SK-N-SH treated with all-trans-retinoic acid at 6 μM for 48 hours (cell line): ENCODE measurements around the gene TOM1.

Experiments used
- ATAC-seq: fragments of 200-7000 bp; cut with Tn5 transposase; 3 replicates; pipeline ENCODE4 v1.9.1; 2020; ENCODE audit warnings: mild to moderate bottlenecking, moderate library complexity
- ARNTL ChIP-seq: fragments of 450-650 bp; formaldehyde crosslinking; IDR thresholded peaks from 2 replicates; pipeline ENCODE4 v1.5.0; 2020; ENCODE audit warnings: low read depth, mild to moderate bottlenecking, moderate library complexity, borderline replicate concordance
- BACH2 ChIP-seq: fragments of 250-450 bp; sonication (Bioruptor Pico); IDR thresholded peaks from 2 replicates; pipeline ENCODE4 v1.9.0; 2021; ENCODE audit warnings: mild to moderate bottlenecking, borderline replicate concordance
- CREB5 ChIP-seq: fragments of 250-450 bp; sonication (Bioruptor Pico); IDR thresholded peaks from 2 replicates; pipeline ENCODE4 v1.5.1; 2020; ENCODE audit warnings: low read depth, mild to moderate bottlenecking, moderate library complexity
- CSDC2 ChIP-seq: fragments of 250-450 bp; sonication (Bioruptor Pico); IDR thresholded peaks from 2 replicates; pipeline ENCODE4 v1.5.0; 2020; ENCODE audit warnings: mild to moderate bottlenecking, moderate library complexity
- CSRNP3 ChIP-seq: fragments of 250-450 bp; sonication (Bioruptor Pico); IDR thresholded peaks from 2 replicates; pipeline ENCODE4 v1.5.1; 2021; ENCODE audit warnings: mild to moderate bottlenecking, moderate library complexity
- ESRRG ChIP-seq: fragments of 250-450 bp; sonication (Bioruptor Pico); IDR thresholded peaks from 2 replicates; pipeline ENCODE4 v1.6.1; 2021; ENCODE audit warnings: mild to moderate bottlenecking
- OSR1 ChIP-seq: fragments of 250-450 bp; sonication (Bioruptor Pico); IDR thresholded peaks from 2 replicates; pipeline ENCODE4 v1.8.0; 2022; ENCODE audit warnings: moderate library complexity, mild to moderate bottlenecking, inconsistent platforms
- PATZ1 ChIP-seq: fragments of 250-450 bp; sonication (Bioruptor Pico); IDR thresholded peaks from 2 replicates; pipeline ENCODE4 v1.8.0; 2020; ENCODE audit warnings: mild to moderate bottlenecking, moderate library complexity, borderline replicate concordance
- POU6F1 ChIP-seq: fragments of 250-450 bp; sonication (Bioruptor Pico); IDR thresholded peaks from 2 replicates; pipeline ENCODE4 v1.8.0; 2021; ENCODE audit warnings: low read depth, mild to moderate bottlenecking, moderate library complexity, borderline replicate concordance
- PPARA ChIP-seq: fragments of 250-450 bp; sonication (Bioruptor Pico); IDR thresholded peaks from 2 replicates; pipeline ENCODE4 v1.5.0; 2020; ENCODE audit warnings: mild to moderate bottlenecking, borderline replicate concordance
- RARB ChIP-seq: fragments of 250-450 bp; sonication (Bioruptor Pico); IDR thresholded peaks from 2 replicates; pipeline ENCODE4 v1.8.0; 2021; ENCODE audit warnings: mild to moderate bottlenecking, moderate library complexity
- SNAI2 ChIP-seq: fragments of 250-450 bp; sonication (Bioruptor Pico); IDR thresholded peaks from 2 replicates; pipeline ENCODE4 v1.5.0; 2020; ENCODE audit warnings: mild to moderate bottlenecking, moderate library complexity
- TCF4 ChIP-seq: fragments of 250-450 bp; sonication (Bioruptor Pico); IDR thresholded peaks from 2 replicates; pipeline ENCODE4 v1.8.0; 2021; ENCODE audit warnings: mild to moderate bottlenecking, moderate library complexity, borderline replicate concordance
- TOX ChIP-seq: fragments of 250-450 bp; sonication (Bioruptor Pico); IDR thresholded peaks from 2 replicates; pipeline ENCODE4 v1.8.0; 2021; ENCODE audit warnings: mild to moderate bottlenecking, moderate library complexity, borderline replicate concordance
- ZC3H10 ChIP-seq: fragments of 250-450 bp; sonication (Bioruptor Pico); IDR thresholded peaks from 2 replicates; pipeline ENCODE4 v1.5.1; 2021; ENCODE audit warnings: mild to moderate bottlenecking, moderate library complexity
- ZFP3 ChIP-seq: fragments of 250-450 bp; sonication (Bioruptor Pico); IDR thresholded peaks from 2 replicates; pipeline ENCODE4 v1.5.0; 2020; ENCODE audit warnings: mild to moderate bottlenecking, moderate library complexity
- ZFP30 ChIP-seq: fragments of 450-650 bp; formaldehyde crosslinking; IDR thresholded peaks from 2 replicates; pipeline ENCODE4 v1.5.0; 2022; ENCODE audit warnings: mild to moderate bottlenecking, moderate library complexity
- ZNF565 ChIP-seq: fragments of 450-650 bp; formaldehyde crosslinking; conservative IDR thresholded peaks from 2 replicates; pipeline ENCODE4 v1.5.0; 2020; ENCODE audit warnings: low read depth, mild to moderate bottlenecking, moderate library complexity
- ZNF70 ChIP-seq: fragments of 450-650 bp; formaldehyde crosslinking; IDR thresholded peaks from 2 replicates; pipeline ENCODE4 v1.5.0; 2020; ENCODE audit warnings: mild to moderate bottlenecking, moderate library complexity
- ZNF8 ChIP-seq: fragments of 450-650 bp; formaldehyde crosslinking; IDR thresholded peaks from 2 replicates; pipeline ENCODE4 v1.5.0; 2020; ENCODE audit warnings: mild to moderate bottlenecking, moderate library complexity

TOM1 gene

GRCh38 chr22:35381424-35382009, 81.8 kb downstream of the TOM1 start:
- no peak for TF ChIP-seq TCF4 (CRISPR knock-in tag)
- TF ChIP-seq ZNF565 (CRISPR knock-in tag): no peak
- no peak for TF ChIP-seq OSR1 (CRISPR knock-in tag)
- TF ChIP-seq BACH2 (CRISPR knock-in tag): no peak
- TF ChIP-seq ARNTL (CRISPR knock-in tag): no peak
- no peak for TF ChIP-seq PPARA (CRISPR knock-in tag)
- no peak for TF ChIP-seq ZC3H10 (CRISPR knock-in tag)
- TF ChIP-seq ZNF8 (CRISPR knock-in tag): no peak
- no peak for TF ChIP-seq ZFP3
- no peak for TF ChIP-seq ESRRG (CRISPR knock-in tag)
- TF ChIP-seq RARB (CRISPR knock-in tag): no peak
- TF ChIP-seq PATZ1 (CRISPR knock-in tag): no peak
- TF ChIP-seq TOX (CRISPR knock-in tag): no peak
- ATAC-seq: peak; percentile 17; the same call in 2 of the 3 replicates

GRCh38 chr22:35383679-35384071, 84.0 kb downstream of the TOM1 start:
- ATAC-seq: no peak
- TF ChIP-seq CSDC2 (CRISPR knock-in tag): no peak
- TF ChIP-seq SNAI2 (CRISPR knock-in tag): no peak
- TF ChIP-seq RARB (CRISPR knock-in tag): no peak
- no peak for TF ChIP-seq ZNF565 (CRISPR knock-in tag)
- no peak for TF ChIP-seq POU6F1
- no peak for TF ChIP-seq ARNTL (CRISPR knock-in tag)
- TF ChIP-seq TCF4 (CRISPR knock-in tag): no peak
- no peak for TF ChIP-seq OSR1 (CRISPR knock-in tag)
- TF ChIP-seq CSRNP3: no peak
- TF ChIP-seq ZC3H10 (CRISPR knock-in tag): no peak
- TF ChIP-seq TOX (CRISPR knock-in tag): no peak
- TF ChIP-seq CREB5 (CRISPR knock-in tag): no peak

- no peak for ATAC-seq
- TF ChIP-seq POU6F1: no peak
- no peak for TF ChIP-seq ZFP30 (CRISPR knock-in tag)
- no peak for TF ChIP-seq SNAI2 (CRISPR knock-in tag)
- no peak for TF ChIP-seq TCF4 (CRISPR knock-in tag)
- TF ChIP-seq ZNF70 (CRISPR knock-in tag): no peak
- TF ChIP-seq PATZ1 (CRISPR knock-in tag): no peak
- TF ChIP-seq ZNF8 (CRISPR knock-in tag): no peak
Observed at GRCh38 chr22:35384527-35384926, 84.8 kb downstream of the TOM1 start.
